Panc1 (cell line): Measurements from ENCODE around the gene MZB1. TPM values are rescaled to one million over a fixed set of nuclear protein-coding genes. Genes with fewer than 3 reads are reported as not detected.

Experiments used
- ATAC-seq: fragments of 200-7000 bp; cut with Tn5 transposase; 2 replicates; pipeline ENCODE4 v1.9.1; 2020; ENCODE audit warnings: mild to moderate bottlenecking, moderate library complexity
- BruUV-seq: library from RNA; stranded (reverse); fragments of 400-500 nt; replicated peaks from 2 replicates; lab custom pipeline; 2021; lab: Mats Ljungman, UMichigan
- CTCF ChIA-PET: fragments of 300-600 bp; sonication (Branson Sonifier 250); formaldehyde crosslinking; loops from one replicate; lab custom pipeline; 2022; ENCODE audit warnings: antibody characterized with exemption; lab: Charles Lee
- POLR2A ChIA-PET: fragments of 300-600 bp; sonication (Branson Sonifier 250); formaldehyde crosslinking; loops from one replicate; lab custom pipeline; 2022; ENCODE audit warnings: antibody characterized with exemption; lab: Charles Lee
- DNase-seq: peaks from one replicate; pipeline ENCODE4 v3.0.0-alpha.2; 2010; ENCODE audit warnings: low read depth, low spot score
- H3K27ac ChIP-seq: 2 replicates; pipeline ENCODE4 v1.5.1; 2011; ENCODE audit warnings: mild to moderate bottlenecking, low read length, inconsistent platforms
- H3K27me3 ChIP-seq: fragments of 200-500 bp; sonication (Bioruptor generic); 2 replicates; pipeline ENCODE4 v1.6.0; 2014; ENCODE audit warnings: low read length, inconsistent platforms; ENCODE audit not compliant: control insufficient read depth, insufficient read depth
- H3K36me3 ChIP-seq: fragments of 200-500 bp; sonication (Bioruptor generic); 2 replicates; pipeline ENCODE4 v1.5.1; 2014; ENCODE audit warnings: inconsistent platforms, mild to moderate bottlenecking, low read length, moderate library complexity; ENCODE audit not compliant: control insufficient read depth, insufficient read depth
- H3K4me1 ChIP-seq: 2 replicates; pipeline ENCODE4 v1.5.1; 2011; ENCODE audit warnings: inconsistent platforms, mild to moderate bottlenecking, low read length, moderate library complexity; ENCODE audit not compliant: control insufficient read depth, insufficient read depth
- H3K4me3 ChIP-seq, 2 experiments: 2 replicates each; pipeline ENCODE4 v1.5.1; 2011 to 2012; ENCODE audit warnings: low read depth in 2 of 2, low read length in 2 of 2, mild to moderate bottlenecking in 2 of 2, inconsistent platforms in 1 of 2, moderate library complexity in 1 of 2
- H3K9me3 ChIP-seq: fragments of 200-500 bp; sonication (Bioruptor generic); 2 replicates; pipeline ENCODE4 v1.5.1; 2014; ENCODE audit warnings: low read depth, mild to moderate bottlenecking, inconsistent platforms, low read length, moderate library complexity; ENCODE audit not compliant: control insufficient read depth, insufficient read depth
- POLR2AphosphoS5 ChIP-seq: IDR thresholded peaks from 2 replicates; pipeline ENCODE4 v1.6.1; 2012; ENCODE audit warnings: mild to moderate bottlenecking, low read depth, low read length, moderate library complexity
- SIN3A ChIP-seq: IDR thresholded peaks from 2 replicates; pipeline ENCODE4 v1.6.1; 2012; ENCODE audit warnings: low read depth, mild to moderate bottlenecking, low read length, moderate library complexity, borderline replicate concordance; ENCODE audit not compliant: insufficient read depth
- TCF7L2 ChIP-seq: IDR thresholded peaks from 2 replicates; pipeline ENCODE4 v1.6.1; 2011; ENCODE audit warnings: mild to moderate bottlenecking, low read depth, low read length, inconsistent platforms
- in situ Hi-C: cut with HindIII; loops from 2 replicates; pipeline ENCODE4 v1.10.0; 2016; ENCODE audit warnings: low sequenced_read_pairs, low pct_unique_long_range_greater_than_20kb
- intact Hi-C: fragments of 100-400 bp; cut with micrococcal nuclease; formaldehyde crosslinking; loops from one replicate; pipeline ENCODE4 v1.10.0; 2022; ENCODE audit not compliant: unreplicated experiment
- total RNA-seq: library from RNA; stranded (reverse); gene quantifications from one replicate; pipeline ENCODE4 v1.2.1, GENCODE V29; 2021; ENCODE audit not compliant: unreplicated experiment
- TF ChIP-seq, protein P1 (sequence below), 2 experiments: IDR thresholded peaks; 2 replicates each; pipeline ENCODE4 v1.6.1; 2011 to 2012; ENCODE audit warnings: low read depth in 2 of 2, control low read depth in 1 of 2, low read length in 1 of 2, mild to moderate bottlenecking in 1 of 2, moderate library complexity in 1 of 2; ENCODE audit not compliant: insufficient read depth in 1 of 2
- TF ChIP-seq, protein P2 (sequence below): fragments of 450-650 bp; IDR thresholded peaks from 2 replicates; pipeline ENCODE4 v1.5.1; 2017; ENCODE audit warnings: mild to moderate bottlenecking

MZB1 gene
- total RNA-seq, 1 experiment from 2014 or later, result 0.49 TPM

DNA sequence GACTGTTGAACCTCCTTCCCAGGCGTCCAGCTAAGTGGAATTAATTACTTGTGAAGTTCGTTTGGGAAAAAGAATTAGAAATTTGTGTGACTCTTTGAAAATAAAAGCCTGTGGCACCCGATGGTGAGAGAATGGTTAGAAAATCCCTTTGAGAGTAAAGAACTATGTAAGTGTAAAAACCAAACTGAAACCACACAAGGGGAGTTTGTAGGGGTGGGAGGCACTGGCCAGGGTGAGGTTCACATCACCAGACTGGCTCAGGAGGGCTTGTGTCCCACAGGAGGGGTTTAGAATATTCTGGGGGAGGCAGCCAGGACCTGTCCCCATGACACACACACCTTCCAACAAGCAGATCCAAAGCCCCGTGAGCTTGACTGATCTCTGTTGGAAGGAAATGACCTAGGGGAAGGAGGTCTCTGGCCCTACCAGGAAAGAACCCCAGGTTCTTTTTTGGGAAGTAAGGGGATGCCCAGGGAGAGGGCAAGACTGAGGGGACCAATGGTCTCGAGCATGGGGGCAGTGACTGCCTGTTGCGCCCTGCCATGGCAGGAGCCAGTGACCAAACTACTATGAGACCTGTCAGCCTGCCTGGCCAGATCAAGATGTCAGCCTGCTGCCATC is 9.9 kb upstream of the MZB1 start:
- no peak overlapping the region for H3K4me3 ChIP-seq
- H3K27ac ChIP-seq, result no peak overlapping the region
- intact Hi-C loops (loop anchor here (10.0 kb wide), 1 partner anchor 115 kb away; no protein-coding TSS in a partner anchor), in situ Hi-C loops (loop anchor here (25.0 kb wide), 1 partner anchor 113 kb away; no protein-coding TSS in a partner anchor)
- peaks cover 19% of the 10 kb centered on the region for H3K4me1 ChIP-seq
- no peak for ATAC-seq
- no TSS peak for BruUV-seq
- no peak for DNase-seq
- POLR2A ChIA-PET, result no interaction called here
- no peak for TF ChIP-seq SIN3A
- TF ChIP-seq POLR2AphosphoS5, result no peak
- TF ChIP-seq, protein P1, sequence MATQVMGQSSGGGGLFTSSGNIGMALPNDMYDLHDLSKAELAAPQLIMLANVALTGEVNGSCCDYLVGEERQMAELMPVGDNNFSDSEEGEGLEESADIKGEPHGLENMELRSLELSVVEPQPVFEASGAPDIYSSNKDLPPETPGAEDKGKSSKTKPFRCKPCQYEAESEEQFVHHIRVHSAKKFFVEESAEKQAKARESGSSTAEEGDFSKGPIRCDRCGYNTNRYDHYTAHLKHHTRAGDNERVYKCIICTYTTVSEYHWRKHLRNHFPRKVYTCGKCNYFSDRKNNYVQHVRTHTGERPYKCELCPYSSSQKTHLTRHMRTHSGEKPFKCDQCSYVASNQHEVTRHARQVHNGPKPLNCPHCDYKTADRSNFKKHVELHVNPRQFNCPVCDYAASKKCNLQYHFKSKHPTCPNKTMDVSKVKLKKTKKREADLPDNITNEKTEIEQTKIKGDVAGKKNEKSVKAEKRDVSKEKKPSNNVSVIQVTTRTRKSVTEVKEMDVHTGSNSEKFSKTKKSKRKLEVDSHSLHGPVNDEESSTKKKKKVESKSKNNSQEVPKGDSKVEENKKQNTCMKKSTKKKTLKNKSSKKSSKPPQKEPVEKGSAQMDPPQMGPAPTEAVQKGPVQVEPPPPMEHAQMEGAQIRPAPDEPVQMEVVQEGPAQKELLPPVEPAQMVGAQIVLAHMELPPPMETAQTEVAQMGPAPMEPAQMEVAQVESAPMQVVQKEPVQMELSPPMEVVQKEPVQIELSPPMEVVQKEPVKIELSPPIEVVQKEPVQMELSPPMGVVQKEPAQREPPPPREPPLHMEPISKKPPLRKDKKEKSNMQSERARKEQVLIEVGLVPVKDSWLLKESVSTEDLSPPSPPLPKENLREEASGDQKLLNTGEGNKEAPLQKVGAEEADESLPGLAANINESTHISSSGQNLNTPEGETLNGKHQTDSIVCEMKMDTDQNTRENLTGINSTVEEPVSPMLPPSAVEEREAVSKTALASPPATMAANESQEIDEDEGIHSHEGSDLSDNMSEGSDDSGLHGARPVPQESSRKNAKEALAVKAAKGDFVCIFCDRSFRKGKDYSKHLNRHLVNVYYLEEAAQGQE (IDR thresholded peaks at IDR 0.05; ENCODE audit: insufficient read depth in 1 of 2, low read depth in 2 of 2, low read length in 1 of 2), result no peak
- TF ChIP-seq, protein P2, sequence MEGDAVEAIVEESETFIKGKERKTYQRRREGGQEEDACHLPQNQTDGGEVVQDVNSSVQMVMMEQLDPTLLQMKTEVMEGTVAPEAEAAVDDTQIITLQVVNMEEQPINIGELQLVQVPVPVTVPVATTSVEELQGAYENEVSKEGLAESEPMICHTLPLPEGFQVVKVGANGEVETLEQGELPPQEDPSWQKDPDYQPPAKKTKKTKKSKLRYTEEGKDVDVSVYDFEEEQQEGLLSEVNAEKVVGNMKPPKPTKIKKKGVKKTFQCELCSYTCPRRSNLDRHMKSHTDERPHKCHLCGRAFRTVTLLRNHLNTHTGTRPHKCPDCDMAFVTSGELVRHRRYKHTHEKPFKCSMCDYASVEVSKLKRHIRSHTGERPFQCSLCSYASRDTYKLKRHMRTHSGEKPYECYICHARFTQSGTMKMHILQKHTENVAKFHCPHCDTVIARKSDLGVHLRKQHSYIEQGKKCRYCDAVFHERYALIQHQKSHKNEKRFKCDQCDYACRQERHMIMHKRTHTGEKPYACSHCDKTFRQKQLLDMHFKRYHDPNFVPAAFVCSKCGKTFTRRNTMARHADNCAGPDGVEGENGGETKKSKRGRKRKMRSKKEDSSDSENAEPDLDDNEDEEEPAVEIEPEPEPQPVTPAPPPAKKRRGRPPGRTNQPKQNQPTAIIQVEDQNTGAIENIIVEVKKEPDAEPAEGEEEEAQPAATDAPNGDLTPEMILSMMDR, result no peak
- no peak for TF ChIP-seq TCF7L2
- H3K27me3 ChIP-seq, result no peaks in the 10 kb centered on the region
- CTCF ChIA-PET, result no interaction called here
- no peaks in the 10 kb centered on the region for H3K36me3 ChIP-seq
- no peaks in the 10 kb centered on the region for H3K9me3 ChIP-seq

- Histone ChIP-seq H3K27ac (no peak overlapping the region), H3K27me3 (no peaks in the 10 kb centered on the region), H3K36me3 (no peaks in the 10 kb centered on the region), H3K4me3 (no peak overlapping the region), H3K9me3 (no peaks in the 10 kb centered on the region), H3K4me1 (peaks cover 14% of the 10 kb centered on the region)
- no peak for ATAC-seq
- TF ChIP-seq POLR2AphosphoS5 (no peak), TCF7L2 (no peak), SIN3A (no peak)
- TF ChIP-seq, protein P2, result no peak
- TF ChIP-seq, protein P1 (IDR thresholded peaks at IDR 0.05; ENCODE audit: insufficient read depth in 1 of 2, low read depth in 2 of 2, low read length in 1 of 2), result no peak
- ChIA-PET CTCF (no interaction called here), POLR2A (no interaction called here)
- in situ Hi-C loops, result no loop called here
- intact Hi-C loops, result loop anchor here (10.0 kb wide), 1 partner anchor 113 kb away; no protein-coding TSS in a partner anchor
- DNase-seq, result no peak
- BruUV-seq, result TSS peak; percentile 43
Measured at GRCh38 chr5:139397921-139398320, 8.2 kb upstream of the MZB1 start.
